Fibroblast of mammary gland (primary cell): Measurements from ENCODE around the gene LYZL2.
A peak's percentile ranks its signal among the peaks of the same experiment; 100 is the strongest.
"Not testable (repeated sequence)": the region's sequence is repeated elsewhere in the genome, so short reads cannot be mapped to it uniquely, and the experiment has no call there.

Experiments used
- DNase-seq: peaks from one replicate; pipeline ENCODE4 v3.0.0-alpha.2; 2010; ENCODE audit warnings: low read depth
- H3K4me3 ChIP-seq: 2 replicates; pipeline ENCODE4 v1.5.1; 2011; ENCODE audit warnings: low read depth, mild to moderate bottlenecking, low read length, moderate library complexity; ENCODE audit not compliant: control insufficient read depth
- TF ChIP-seq, protein P1 (sequence below): conservative IDR thresholded peaks from 2 replicates; pipeline ENCODE4 v1.5.1; 2011; ENCODE audit warnings: low read depth, low read length, inconsistent platforms; ENCODE audit not compliant: control insufficient read depth, insufficient read depth

Gene LYZL2

DNA sequence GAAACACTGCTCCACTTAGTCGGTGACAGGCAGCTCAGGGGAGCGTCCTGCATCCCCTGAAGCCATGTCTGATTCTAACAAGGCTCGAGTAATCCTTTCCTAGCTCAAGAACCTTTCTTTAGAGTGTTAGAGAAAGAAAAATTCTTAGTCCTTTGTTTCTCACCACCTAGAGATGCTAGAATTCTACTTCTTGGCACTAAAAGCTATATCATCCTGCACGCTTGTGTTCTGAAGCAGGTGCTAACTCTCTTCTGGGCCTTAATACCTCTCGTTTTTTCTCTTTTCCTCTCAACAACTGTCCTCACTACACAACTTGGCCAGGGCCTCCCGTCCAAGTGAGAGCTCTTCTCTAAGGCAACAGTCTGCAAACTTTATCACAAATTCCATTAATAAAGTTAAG, at the start of gene LYZL2:
Gene LYZL2, minus strand, starts transcription at position 101 of the 400 bp plus-strand sequence. CDS start 2,838 bp downstream, outside the sequence.
- DNase-seq, result no peak
- H3K4me3 ChIP-seq, result no peak within 1 kb of the TSS
- TF ChIP-seq, protein P1, sequence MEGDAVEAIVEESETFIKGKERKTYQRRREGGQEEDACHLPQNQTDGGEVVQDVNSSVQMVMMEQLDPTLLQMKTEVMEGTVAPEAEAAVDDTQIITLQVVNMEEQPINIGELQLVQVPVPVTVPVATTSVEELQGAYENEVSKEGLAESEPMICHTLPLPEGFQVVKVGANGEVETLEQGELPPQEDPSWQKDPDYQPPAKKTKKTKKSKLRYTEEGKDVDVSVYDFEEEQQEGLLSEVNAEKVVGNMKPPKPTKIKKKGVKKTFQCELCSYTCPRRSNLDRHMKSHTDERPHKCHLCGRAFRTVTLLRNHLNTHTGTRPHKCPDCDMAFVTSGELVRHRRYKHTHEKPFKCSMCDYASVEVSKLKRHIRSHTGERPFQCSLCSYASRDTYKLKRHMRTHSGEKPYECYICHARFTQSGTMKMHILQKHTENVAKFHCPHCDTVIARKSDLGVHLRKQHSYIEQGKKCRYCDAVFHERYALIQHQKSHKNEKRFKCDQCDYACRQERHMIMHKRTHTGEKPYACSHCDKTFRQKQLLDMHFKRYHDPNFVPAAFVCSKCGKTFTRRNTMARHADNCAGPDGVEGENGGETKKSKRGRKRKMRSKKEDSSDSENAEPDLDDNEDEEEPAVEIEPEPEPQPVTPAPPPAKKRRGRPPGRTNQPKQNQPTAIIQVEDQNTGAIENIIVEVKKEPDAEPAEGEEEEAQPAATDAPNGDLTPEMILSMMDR, result no peak

- H3K4me3 ChIP-seq, DNase-seq: not testable (repeated sequence)
Measured at GRCh38 chr10:30677616-30678015, 48.1 kb upstream of the LYZL2 start.

- DNase-seq, H3K4me3 ChIP-seq: not testable (repeated sequence)
Measured at GRCh38 chr10:30677146-30677545, 47.6 kb upstream of the LYZL2 start.

DNA sequence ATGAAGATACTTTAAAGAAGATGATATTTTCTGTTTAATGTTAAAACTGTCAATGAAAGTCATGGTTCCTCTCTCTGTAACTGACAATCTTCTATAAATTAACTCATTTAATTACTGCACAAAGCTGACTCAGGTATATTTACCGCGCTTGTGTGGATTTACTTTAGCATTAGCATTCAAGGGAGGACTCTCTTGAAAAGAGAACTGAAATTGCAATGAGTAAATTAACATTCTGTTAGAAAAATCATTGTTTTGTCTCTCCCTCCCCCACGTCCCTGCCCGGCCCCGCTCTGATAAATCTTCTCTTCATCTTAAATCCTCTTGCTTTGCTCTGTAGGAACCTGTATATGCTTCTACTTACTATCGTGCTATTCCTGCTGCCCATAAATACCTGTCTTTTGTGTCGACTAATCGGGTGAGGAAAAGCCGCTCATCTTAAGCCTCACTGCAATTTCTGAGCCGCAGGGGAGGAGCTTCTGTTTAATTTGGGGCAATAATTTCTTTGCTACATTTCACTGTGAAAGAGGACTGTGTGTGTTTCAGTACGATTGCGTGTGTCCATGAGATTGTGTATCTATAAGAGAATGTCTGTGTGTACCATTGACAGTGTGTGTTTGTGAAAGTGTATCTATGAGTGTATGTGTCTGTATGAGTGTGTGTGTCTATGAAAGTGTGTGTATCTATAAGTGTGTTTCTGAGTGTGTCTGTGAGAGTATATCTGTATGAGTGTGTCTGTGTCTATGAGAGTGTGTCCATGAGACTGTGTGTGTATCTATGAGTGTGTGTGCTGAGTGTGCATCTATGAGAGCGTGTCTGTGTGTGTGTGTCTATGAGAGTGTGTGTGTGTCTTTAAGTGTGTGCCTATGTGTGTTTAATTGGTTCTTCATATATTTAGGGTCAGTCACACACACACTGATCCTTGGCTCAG, 46.5 kb upstream of the LYZL2 start:
- TF ChIP-seq, protein P1, result no peak
- H3K4me3 ChIP-seq, result no peak overlapping the region
- no peak for DNase-seq

DNA sequence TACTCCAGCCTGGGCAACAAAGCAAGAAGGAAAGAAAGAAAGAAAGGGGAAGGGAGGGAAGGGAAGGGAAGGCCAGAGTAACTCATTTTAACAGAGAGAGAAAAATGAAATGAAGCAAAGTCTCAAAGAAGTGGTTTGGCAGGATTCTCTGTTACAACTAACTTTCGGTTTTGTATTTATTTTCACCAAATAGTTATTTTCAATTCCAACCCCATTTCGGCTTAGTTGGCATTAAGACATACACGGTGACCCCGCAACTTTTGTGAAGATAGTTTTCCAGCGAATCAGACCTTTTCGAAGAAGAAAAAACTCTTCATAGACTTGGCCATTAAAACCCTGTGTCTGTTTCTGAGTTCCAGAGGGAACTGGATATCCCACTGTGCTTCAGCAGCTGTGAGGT, 45.2 kb upstream of the LYZL2 start:
- TF ChIP-seq, protein P1, result no peak
- no peak overlapping the region for H3K4me3 ChIP-seq
- no peak for DNase-seq

- not testable (repeated sequence) for H3K4me3 ChIP-seq, DNase-seq
Measured at GRCh38 chr10:30673262-30673661, 43.7 kb upstream of the LYZL2 start.

GRCh38 chr10:30672338-30672737, 42.8 kb upstream of the LYZL2 start:
- DNase-seq, H3K4me3 ChIP-seq: not testable (repeated sequence)

- peak; percentile 88 for DNase-seq
- TF ChIP-seq, protein P1, result peak; percentile 80
- H3K4me3 ChIP-seq, result no peak overlapping the region
Measured at GRCh38 chr10:30671026-30671616, 41.6 kb upstream of the LYZL2 start.

- not testable (repeated sequence) for DNase-seq, H3K4me3 ChIP-seq
Measured at GRCh38 chr10:30667982-30668381, 38.4 kb upstream of the LYZL2 start.

- H3K4me3 ChIP-seq, result not testable (repeated sequence)
Measured at GRCh38 chr10:30663403-30663802, 33.9 kb upstream of the LYZL2 start.

More at GRCh38 chr10:30663403-30663802, 33.9 kb upstream of the LYZL2 start:
- not testable (repeated sequence) for DNase-seq
